ENCODE measurements around the gene LRRC27.

GRCh38 chr10:132311338-132311939 lies 20.6 kb upstream of the LRRC27 start:
- TF ChIP-seq CTCF (IDR thresholded peaks at IDR 0.05 in 8 of 11, conservative IDR thresholded peaks at IDR 0.05 in 3 of 11) = no peak
- TF ChIP-seq POLR2A (IDR thresholded peaks at IDR 0.05) = no peak

All from spleen (tissue), 7 donors.